Measurements from ENCODE around the gene ADGRA1. TPM values are rescaled to one million over a fixed set of nuclear protein-coding genes. Genes with fewer than 3 reads are reported as not detected.

Gene ADGRA1
- total RNA-seq, 4 donors from 2014 or later: not detected

GRCh38 chr10:133151543-133151972, 63.8 kb downstream of the ADGRA1 start:
- H3K27me3 ChIP-seq: peaks cover 17 to 39% (median 29%) of the 10 kb centered on the region in 3 donors

GRCh38 chr10:133154411-133154810, 66.7 kb downstream of the ADGRA1 start:
- no peaks in the 10 kb centered on the region for H3K36me3 ChIP-seq
- TF ChIP-seq CTCF (IDR thresholded peaks at IDR 0.05 in 4 of 5, conservative IDR thresholded peaks at IDR 0.05 in 1 of 5) (no peak), POLR2A (IDR thresholded peaks at IDR 0.05) (no peak)
- H3K27ac ChIP-seq: no peak overlapping the region
- H3K9me3 ChIP-seq: no peaks in the 10 kb centered on the region
- no peaks in the 10 kb centered on the region for H3K4me1 ChIP-seq
- intact Hi-C loops (cut with DNase I; ENCODE audit: low total_unique reads): no loop called here
- H3K27me3 ChIP-seq: peaks cover 20 to 40% (median 24%) of the 10 kb centered on the region in 3 donors
- no peak overlapping the region for H3K4me3 ChIP-seq
- ATAC-seq (no peak), DNase-seq (no peak)
- in situ Hi-C loops (cut with MboI; ENCODE audit: low sequenced_read_pairs in 4 of 4): no loop called here

More at GRCh38 chr10:133151543-133151972, 63.8 kb downstream of the ADGRA1 start:
- no peak for TF ChIP-seq POLR2A (IDR thresholded peaks at IDR 0.05)
- no peak for TF ChIP-seq CTCF (IDR thresholded peaks at IDR 0.05 in 4 of 5, conservative IDR thresholded peaks at IDR 0.05 in 1 of 5)
- in situ Hi-C loops (cut with MboI; ENCODE audit: low sequenced_read_pairs in 4 of 4): no loop called here
- H3K9me3 ChIP-seq: no peaks in the 10 kb centered on the region
- no peak overlapping the region for H3K27ac ChIP-seq
- H3K4me3 ChIP-seq: no peak overlapping the region
- no peaks in the 10 kb centered on the region for H3K4me1 ChIP-seq
- H3K36me3 ChIP-seq: no peaks in the 10 kb centered on the region
- intact Hi-C loops (cut with DNase I; ENCODE audit: low total_unique reads): no loop called here
- DNase-seq (no peak), ATAC-seq (no peak)

- ATAC-seq: no peak
- H3K4me3 ChIP-seq: no peak overlapping the region
- intact Hi-C loops (cut with DNase I; ENCODE audit: low total_unique reads): no loop called here
- H3K36me3 ChIP-seq: no peaks in the 10 kb centered on the region
- no peak overlapping the region for H3K27ac ChIP-seq
- H3K9me3 ChIP-seq: no peaks in the 10 kb centered on the region
- TF ChIP-seq CTCF (IDR thresholded peaks at IDR 0.05 in 4 of 5, conservative IDR thresholded peaks at IDR 0.05 in 1 of 5): no peak
- TF ChIP-seq POLR2A (IDR thresholded peaks at IDR 0.05): no peak
- H3K27me3 ChIP-seq: peaks cover 14 to 32% (median 27%) of the 10 kb centered on the region in 3 donors
- in situ Hi-C loops (cut with MboI; ENCODE audit: low sequenced_read_pairs in 4 of 4): no loop called here
- no peaks in the 10 kb centered on the region for H3K4me1 ChIP-seq
- no peak for DNase-seq
These were observed 67.5 kb downstream of the ADGRA1 start for GRCh38 chr10:133154996-133155778.

- Histone ChIP-seq H3K36me3 (no peaks in the 10 kb centered on the region), H3K4me1 (peaks cover 5 to 7% of the 10 kb centered on the region in 2 donors), H3K27ac (no peak overlapping the region), H3K27me3 (peaks cover 22 to 43% (median 34%) of the 10 kb centered on the region in 3 donors), H3K4me3 (no peak overlapping the region), H3K9me3 (no peaks in the 10 kb centered on the region)
- intact Hi-C loops (cut with DNase I; ENCODE audit: low total_unique reads): no loop called here
- no peak for ATAC-seq
- no peak for DNase-seq
- no peak for TF ChIP-seq CTCF (IDR thresholded peaks at IDR 0.05 in 4 of 5, conservative IDR thresholded peaks at IDR 0.05 in 1 of 5)
- no peak for TF ChIP-seq POLR2A (IDR thresholded peaks at IDR 0.05)
- in situ Hi-C loops (cut with MboI; ENCODE audit: low sequenced_read_pairs in 4 of 4): no loop called here
These were observed 69.2 kb downstream of the ADGRA1 start for GRCh38 chr10:133156674-133157579.

All from gastrocnemius medialis (tissue), 4 donors.